SK-N-MC (cell line): Measurements from ENCODE around the gene CHP1.

Source experiments
- EZH2 ChIP-seq: fragments of 200-600 bp; sonication (generic); IDR thresholded peaks from one replicate; pipeline ENCODE4 v1.6.1; 2017; ENCODE audit warnings: antibody characterized with exemption
- FOXP2 ChIP-seq: optimal IDR thresholded peaks from 2 replicates; pipeline ENCODE3; 2011; ENCODE audit warnings: mild to moderate bottlenecking, moderate library complexity; ENCODE audit not compliant: insufficient read depth; ENCODE audit errors: extremely low read length, control extremely low read depth
- POLR2AphosphoS5 ChIP-seq: IDR thresholded peaks from 2 replicates; pipeline ENCODE4 v1.6.1; 2012; ENCODE audit warnings: mild to moderate bottlenecking, low read depth, low read length, borderline replicate concordance

- no peak for TF ChIP-seq POLR2AphosphoS5
- no peak for TF ChIP-seq EZH2
- no peak for TF ChIP-seq FOXP2
These were observed 57.4 kb downstream of the CHP1 start for GRCh38 chr15:41288464-41288863.
